IPS-NIHi11 (cell line): ENCODE measurements around the gene MKRN3.
A peak's percentile ranks its signal among the peaks of the same experiment; 100 is the strongest.

Source experiments
- DNase-seq: peaks from one replicate; pipeline ENCODE4 v3.0.0; 2012; ENCODE audit warnings: mixed read lengths, low spot score

Gene MKRN3

DNA sequence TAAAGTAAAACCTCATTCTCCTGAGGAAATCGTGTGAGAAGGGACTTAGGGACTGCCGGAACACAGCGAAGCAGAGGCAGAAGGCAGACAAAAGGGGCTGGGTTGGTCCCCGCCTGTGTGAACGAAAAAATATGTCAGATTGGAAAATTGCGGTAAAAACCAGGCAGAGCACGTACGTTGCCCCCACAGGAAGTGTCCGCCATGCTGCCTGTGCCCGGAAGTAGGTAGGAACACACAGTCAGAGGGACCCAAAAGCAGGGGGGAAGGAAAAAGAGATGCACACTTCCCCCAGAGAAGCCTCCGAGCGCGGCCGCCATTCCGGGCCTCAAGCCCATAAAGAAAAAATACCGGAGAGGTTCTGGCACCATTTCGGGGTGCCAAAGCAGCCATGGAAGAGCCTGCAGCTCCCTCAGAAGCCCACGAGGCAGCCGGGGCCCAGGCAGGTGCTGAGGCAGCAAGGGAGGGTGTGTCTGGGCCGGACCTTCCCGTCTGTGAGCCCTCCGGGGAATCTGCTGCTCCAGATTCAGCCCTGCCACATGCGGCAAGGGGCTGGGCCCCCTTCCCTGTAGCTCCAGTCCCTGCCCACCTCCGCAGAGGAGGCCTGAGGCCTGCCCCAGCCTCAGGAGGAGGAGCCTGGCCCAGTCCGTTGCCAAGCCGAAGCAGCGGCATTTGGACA lies at the start of gene MKRN3:
TSS of gene MKRN3 (plus strand) at position 280 of the 676 bp plus-strand sequence. CDS start at position 389, 109 bp downstream.
- peak; percentile 34 for DNase-seq

- DNase-seq = no peak
These were observed 48.6 kb upstream of the MKRN3 start for GRCh38 chr15:23516866-23517265.

GRCh38 chr15:23518104-23518503 lies 47.4 kb upstream of the MKRN3 start:
- no peak for DNase-seq

GRCh38 chr15:23524816-23525215 lies 40.7 kb upstream of the MKRN3 start:
- no peak for DNase-seq

GRCh38 chr15:23529891-23530290 lies 35.6 kb upstream of the MKRN3 start:
- no peak for DNase-seq

DNA sequence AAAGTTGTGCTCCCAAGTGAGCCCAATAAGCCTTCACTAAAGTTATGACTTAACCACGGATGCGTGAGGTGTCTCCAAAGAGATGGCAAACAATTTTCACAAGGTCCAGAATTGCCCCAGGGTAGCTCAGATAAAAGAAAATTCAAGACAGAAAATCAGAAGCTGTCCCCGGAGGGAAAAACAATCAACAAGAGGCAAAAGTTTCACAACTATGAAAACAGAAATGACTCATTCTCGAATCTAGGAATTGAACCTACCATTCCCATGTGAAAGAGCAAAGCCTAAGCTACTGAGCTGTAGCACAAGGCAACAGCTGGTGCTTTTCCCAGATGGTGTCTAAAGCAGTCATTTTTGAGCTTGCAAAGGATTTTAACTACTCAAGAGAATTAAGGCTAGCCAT lies 33.5 kb upstream of the MKRN3 start:
- no peak for DNase-seq

DNA sequence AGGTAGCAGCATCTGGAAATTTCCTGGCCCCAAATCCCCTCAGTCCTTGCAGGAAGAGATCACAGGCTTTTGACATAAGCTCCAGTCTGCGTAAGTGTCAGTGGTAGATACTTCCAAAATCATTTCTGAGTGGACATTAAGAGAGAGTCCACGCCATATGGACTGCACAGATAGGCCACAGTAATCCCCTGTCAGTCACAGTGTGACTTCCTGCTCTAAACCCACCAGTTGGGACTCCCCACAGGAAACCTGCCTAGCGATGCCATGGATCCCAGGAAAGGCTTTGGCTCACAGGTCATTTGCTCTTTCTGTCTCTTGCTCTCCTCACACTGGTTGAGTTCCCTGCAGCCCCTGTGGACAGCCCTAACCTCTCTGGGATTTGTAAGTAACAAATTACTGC lies 28.8 kb upstream of the MKRN3 start:
- no peak for DNase-seq

DNA sequence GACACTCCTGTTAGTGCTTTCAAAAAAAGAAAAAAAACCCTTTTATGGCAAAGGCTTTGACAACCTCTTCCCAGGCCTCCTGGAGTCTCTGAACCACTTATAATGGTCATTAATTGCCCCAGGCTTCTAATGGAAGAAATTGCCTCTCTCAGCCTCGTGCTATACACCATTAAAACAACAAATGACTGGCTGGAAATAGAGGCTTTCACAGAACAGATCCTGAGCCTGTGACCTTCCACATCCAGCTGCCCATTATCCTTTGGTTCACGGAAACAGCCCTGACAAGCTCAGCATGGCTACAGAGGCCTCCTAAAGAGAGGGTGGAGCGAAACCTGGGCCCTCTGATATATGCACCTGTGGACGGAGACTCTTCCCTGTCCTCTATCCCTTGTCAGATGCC lies 26.8 kb upstream of the MKRN3 start:
- no peak for DNase-seq

DNA sequence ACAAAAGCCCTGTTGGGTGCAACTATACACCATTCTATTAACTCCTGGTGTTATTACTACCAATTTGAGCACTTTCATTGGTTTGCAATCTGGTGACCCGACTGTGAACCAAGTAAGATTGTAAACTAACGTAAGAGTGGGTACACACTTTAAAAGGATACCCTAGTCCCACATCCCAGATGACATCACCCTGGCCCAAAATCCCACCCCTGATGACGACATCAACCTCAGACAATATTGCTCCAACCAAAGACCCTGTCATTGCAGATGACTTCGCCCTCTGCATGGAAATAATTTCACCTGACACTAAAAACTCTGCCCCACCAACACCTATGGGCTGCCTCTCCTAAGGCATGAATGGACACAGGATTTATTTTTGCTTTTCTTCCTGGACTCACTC lies 25.6 kb upstream of the MKRN3 start:
- DNase-seq = no peak

GRCh38 chr15:23546158-23546557 lies 19.3 kb upstream of the MKRN3 start:
- no peak for DNase-seq

DNA sequence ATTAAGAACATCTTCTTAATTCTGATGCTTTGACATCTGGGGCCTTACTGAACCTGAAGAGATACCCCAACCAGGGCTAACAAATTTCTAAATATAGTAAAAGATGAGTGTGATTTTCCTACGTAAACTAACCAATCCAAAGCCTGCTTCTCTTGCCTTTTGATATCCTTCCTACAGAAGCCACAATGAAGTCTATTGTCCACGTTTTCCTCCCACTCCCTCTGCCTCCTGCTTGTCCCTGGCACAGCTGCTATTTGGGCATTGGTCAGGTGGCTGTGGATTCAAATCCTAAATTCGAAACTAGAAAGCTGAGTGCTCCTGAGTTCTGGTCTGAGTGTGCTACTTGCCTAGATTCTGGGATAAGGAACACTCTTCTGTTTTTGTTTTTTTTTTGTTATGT lies 17.4 kb upstream of the MKRN3 start:
- DNase-seq = no peak

GRCh38 chr15:23561914-23562313 lies 3.6 kb upstream of the MKRN3 start:
- no peak for DNase-seq

GRCh38 chr15:23564821-23565394 lies 566 bp upstream of the MKRN3 start:
- DNase-seq = no peak

DNA sequence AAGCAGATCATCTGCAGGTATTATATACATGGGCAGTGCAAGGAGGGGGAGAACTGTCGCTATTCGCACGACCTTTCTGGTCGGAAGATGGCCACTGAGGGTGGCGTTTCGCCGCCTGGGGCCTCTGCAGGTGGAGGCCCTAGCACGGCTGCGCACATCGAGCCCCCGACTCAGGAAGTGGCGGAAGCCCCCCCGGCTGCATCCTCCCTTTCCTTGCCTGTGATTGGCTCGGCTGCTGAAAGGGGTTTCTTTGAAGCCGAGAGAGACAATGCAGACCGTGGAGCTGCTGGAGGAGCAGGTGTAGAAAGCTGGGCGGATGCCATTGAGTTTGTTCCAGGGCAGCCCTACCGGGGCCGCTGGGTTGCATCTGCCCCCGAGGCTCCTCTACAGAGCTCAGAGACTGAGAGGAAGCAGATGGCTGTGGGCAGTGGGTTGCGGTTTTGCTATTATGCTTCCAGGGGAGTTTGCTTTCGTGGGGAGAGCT lies 639 bp downstream of the MKRN3 start:
- DNase-seq = no peak

GRCh38 chr15:23566651-23567050 lies 1.2 kb downstream of the MKRN3 start:
- no peak for DNase-seq

DNA sequence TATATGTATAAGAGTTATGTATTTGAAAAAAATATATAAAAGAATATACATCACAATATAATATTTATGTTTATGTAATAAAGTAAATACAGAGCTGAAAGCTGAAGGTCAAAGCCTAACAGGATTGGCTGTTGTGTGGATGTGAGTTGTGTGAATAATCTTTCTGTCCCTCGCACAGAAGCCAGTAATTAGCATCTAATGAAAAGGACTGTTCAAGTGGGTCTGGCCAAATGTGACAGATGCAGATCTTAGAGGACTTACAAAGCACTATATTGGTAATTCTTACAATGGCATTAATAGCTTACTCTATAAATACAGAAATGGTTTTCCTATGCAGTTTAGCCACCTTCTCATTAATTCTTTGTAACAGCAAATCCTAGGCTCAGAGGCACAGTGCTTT lies 2.4 kb downstream of the MKRN3 start:
- no peak for DNase-seq

- no peak for DNase-seq
These were observed 3.9 kb downstream of the MKRN3 start for GRCh38 chr15:23569151-23569925.

DNA sequence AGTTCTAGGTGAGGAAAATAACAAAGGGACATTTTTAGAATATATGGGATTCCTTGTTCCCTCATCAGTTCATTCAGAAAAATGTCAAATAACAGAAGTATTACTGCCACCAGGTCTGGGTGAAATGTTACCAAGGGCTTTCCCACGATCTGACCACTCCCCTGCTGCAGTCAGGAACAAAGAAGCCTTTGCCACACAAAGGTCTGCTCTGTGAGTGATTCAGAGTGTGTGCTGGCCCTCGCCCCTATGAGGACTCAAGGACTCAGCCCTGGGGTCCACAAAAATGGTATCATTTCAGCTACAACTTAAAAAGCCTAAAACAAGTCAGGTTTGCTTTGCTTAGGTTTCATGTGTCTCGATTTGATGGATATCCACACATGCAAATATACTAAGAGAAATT lies 5.0 kb downstream of the MKRN3 start:
- peak; percentile 24 for DNase-seq

GRCh38 chr15:23572844-23573243 lies 7.4 kb downstream of the MKRN3 start:
- no peak for DNase-seq

GRCh38 chr15:23574742-23575141 lies 9.3 kb downstream of the MKRN3 start:
- DNase-seq = peak; percentile 38

GRCh38 chr15:23576061-23576460 lies 10.6 kb downstream of the MKRN3 start:
- DNase-seq = no peak

GRCh38 chr15:23578521-23579150 lies 13.2 kb downstream of the MKRN3 start:
- DNase-seq = no peak

GRCh38 chr15:23588268-23588667 lies 22.8 kb downstream of the MKRN3 start:
- DNase-seq = no peak
